GM21825 (cell line): Measurements from ENCODE around the gene CNPY2.
"Not testable (repeated sequence)": the region's sequence is repeated elsewhere in the genome, so short reads cannot be mapped to it uniquely, and the experiment has no call there.

ENCODE experiments used
- ATAC-seq: cut with Tn5 transposase; IDR thresholded peaks from one replicate; pipeline ENCODE4 v1.9.1; 2021; ENCODE audit warnings: mild to moderate bottlenecking, moderate library complexity; ENCODE audit not compliant: unreplicated experiment

Gene CNPY2

GRCh38 chr12:56298828-56299227 is 17.0 kb downstream of the CNPY2 start:
- no peak for ATAC-seq

DNA sequence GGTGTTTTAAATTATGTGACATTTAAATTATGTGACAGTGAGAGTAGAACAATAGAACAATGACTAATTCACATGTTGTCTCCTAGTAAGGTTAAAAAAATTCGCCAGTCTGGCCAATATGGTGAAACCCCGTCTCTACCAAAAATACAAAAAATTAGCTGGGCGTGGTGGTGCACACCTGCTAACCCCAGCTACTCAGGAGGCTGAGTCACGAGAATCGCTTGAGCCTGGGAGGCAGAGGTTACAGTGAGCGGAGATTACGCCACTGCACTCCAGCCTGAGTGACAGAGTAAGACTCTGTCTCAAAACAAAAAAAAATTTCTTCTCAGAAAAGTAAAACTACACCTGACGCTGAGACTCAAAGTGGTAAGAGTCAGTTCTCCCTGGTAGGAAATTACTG is 18.4 kb downstream of the CNPY2 start:
- no peak for ATAC-seq

GRCh38 chr12:56296295-56296694 is 19.5 kb downstream of the CNPY2 start:
- no peak for ATAC-seq

DNA sequence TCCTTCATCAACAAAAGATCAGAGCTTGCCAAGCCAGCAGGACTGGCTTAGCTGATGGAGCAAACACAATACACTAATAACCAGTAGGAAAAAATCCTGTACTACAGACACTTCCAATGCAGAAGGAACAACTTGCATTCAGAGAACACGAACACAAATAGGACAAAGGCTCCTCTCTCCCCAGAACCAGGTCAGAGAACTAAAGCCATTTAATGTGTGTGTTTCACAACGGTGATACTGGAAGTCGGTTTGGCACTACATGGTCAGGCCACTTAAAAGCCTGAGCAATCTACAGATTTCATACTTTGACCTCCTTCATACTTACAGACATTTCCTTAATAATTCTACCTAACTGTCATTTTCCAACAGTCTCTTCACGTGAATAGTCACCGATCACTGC is 22.0 kb downstream of the CNPY2 start:
- no peak for ATAC-seq

DNA sequence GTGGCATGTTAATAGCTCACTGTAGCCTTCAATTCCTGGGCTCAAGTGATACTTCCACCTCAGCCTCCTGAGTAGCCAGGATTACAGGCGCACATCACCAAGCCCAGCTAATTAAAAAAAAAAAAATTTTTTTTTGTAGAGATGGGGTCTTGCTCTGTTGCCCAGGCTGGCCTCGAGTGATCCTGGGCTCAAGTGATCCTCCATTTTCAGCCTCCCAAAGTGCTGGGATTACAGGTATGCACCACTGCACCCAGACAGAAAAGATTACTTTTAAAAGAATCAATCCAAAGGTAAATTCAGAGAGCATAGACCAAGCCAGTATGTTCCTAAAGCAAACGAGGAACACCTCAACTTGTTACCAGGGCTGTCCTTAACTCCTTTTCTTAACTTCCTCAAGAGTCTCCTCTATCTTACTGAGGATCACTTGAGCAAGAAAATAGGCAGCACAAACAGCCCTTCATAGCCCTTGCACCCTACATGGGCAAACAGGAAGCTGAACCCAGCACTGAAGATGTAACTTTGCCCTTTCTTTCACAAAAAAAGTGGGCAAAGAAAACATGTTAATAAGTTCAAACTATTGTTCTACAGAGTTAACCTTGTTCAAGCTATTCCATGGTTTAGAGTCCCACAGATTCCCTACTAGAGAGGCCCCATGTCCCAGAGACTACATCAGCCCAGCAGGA is 26.9 kb downstream of the CNPY2 start:
- ATAC-seq, result no peak

- no peak for ATAC-seq
Observed at GRCh38 chr12:56286044-56286830, 29.6 kb downstream of the CNPY2 start.

- ATAC-seq, result not testable (repeated sequence)
Observed at GRCh38 chr12:56284263-56284662, 31.5 kb downstream of the CNPY2 start.

GRCh38 chr12:56282579-56282978 is 33.2 kb downstream of the CNPY2 start:
- no peak for ATAC-seq

DNA sequence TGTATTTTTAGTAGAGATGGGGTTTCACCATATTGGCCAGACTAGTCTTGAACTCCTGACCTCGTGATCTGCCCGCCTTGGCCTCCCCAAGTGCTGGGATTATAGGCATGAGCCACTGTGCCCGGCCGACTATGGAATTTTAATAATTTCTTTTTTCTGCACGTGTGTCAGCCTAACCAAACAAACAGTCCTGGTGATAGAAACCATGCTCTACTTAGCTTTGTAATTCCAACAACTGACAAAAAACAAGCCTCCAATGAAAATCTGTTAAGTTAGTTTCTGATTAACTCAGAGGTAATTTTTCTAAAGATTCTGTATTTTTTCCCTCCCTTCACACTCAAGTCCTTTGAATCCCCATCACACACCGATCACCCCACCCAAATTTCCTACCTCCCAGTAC is 33.8 kb downstream of the CNPY2 start:
- ATAC-seq, result no peak

DNA sequence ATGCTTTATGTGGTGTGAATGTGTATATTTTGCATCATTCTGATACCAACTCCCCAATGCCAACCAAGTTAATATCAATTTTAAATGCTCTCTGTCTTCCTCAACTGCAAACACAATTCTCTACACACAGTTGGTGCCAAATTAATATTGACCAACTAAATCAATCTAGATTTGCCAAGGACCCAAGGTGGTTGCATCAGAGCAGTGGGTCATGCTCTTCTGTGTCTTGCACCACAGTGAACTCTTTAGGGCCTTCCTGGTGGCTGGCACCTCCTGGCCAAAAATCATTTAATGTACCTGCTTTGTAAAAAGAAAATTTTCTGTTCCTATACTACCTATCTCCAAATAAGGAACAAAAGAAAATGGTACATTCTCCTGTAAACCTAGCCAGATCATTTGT is 34.9 kb downstream of the CNPY2 start:
- ATAC-seq, result no peak

GRCh38 chr12:56278905-56279304 is 36.9 kb downstream of the CNPY2 start:
- ATAC-seq, result no peak

GRCh38 chr12:56274299-56274698 is 41.5 kb downstream of the CNPY2 start:
- ATAC-seq, result no peak

DNA sequence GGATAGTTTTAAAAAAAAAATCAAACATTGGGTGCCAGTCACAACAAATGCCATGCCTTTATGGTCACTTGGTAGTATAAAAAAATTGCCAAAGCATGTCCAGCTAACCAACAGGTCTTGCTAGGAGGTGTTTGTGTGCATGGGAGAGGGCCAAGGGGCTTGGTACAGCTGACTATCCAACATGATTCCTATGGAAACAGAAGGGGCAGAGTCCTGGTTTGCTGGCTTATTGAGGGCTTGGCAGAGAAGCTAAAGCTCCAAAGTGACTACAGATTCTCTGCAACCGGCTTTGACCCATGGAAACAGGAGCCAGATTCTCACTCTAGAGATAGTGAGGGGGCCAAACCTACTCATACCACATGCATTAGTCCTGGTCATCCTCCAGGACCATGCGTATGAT is 43.3 kb downstream of the CNPY2 start:
- not testable (repeated sequence) for ATAC-seq

DNA sequence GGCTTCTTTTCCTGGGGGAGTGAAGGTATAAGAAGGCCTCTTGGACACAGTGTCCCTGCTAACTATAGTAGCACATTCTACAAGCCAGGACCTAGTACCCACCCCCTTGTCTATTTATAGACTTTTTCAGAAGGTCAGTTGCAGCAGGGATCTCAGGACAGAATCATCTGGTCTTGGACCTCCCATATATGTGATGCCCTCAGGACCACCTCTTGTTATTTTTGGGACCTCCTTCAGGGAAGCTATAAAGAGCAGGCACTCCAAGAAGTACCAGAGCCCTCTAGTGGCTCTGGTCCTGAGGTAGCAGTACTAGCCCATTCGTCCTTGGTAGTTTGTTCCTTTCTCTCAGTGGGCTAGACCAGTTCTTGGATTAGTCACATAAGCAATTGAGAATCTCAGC is 44.8 kb downstream of the CNPY2 start:
- ATAC-seq, result no peak

DNA sequence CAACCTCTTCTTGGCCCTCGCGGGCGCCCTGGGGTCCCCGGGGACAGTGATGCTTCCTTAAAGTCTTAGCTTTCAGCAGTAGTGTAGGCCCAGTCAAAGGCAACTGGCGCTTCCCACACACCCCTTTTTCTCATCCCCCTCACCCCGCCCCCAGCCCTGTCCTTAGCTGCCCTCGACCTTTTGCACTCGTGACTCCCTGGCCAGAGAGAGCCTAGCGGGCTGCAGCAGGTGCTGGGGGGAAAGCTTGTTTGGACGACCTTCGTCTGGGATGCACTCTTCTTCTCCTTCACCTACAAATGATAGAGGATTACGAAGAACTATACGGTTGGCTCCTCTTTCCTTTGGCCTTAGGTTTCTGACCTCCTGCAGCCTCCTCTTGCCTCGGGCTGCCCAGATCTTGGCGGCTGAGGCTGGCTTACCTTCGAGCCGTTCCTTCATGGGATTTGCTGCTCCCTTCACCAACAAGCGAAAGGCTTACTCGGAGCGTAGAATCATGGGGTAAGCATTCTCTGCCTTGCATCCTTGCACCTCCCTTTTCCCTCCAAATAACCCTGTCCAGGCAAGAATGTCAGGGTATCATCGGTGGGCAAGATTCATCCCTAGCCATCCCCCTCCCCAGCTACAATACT is 48.2 kb downstream of the CNPY2 start:
- peak; percentile 15 for ATAC-seq

- ATAC-seq, result peak; percentile 86
Observed at GRCh38 chr12:56266693-56267442, 48.9 kb downstream of the CNPY2 start, which contains the start of gene COQ10A. Gene COQ10A, plus strand, starts transcription at chr12:56266942. Its CDS starts 177 bp downstream, at chr12:56267119.

DNA sequence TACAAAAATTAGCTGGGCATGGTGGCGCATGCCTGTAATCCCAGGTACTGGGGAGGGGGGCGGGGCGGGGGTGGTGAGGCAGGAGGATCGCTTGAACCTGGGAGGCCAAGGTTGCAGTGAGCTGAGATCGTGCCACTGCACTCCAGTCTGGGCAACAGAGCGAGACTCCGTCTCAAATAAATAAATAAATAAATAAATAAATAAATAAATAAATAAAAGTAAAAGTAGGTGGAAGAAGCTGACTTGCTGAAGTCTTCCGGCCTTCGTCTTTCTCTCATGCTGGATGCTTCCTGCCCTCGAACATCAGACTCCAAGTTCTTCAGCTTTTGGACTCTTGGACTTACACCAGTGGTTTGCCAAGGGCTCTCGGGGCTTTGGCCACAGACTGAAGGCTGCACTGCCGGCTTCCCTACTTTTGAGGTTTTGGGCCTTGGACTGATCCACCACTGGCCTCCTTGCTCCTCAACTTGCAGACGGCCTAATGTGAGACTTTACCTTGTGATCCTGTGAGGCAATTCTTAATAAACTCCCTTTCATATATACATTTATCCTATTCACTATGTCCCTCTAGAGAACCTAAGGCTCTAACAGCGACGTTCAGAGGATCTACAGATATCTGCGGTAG is 49.6 kb downstream of the CNPY2 start:
- ATAC-seq, result not testable (repeated sequence)

- not testable (repeated sequence) for ATAC-seq
Observed at GRCh38 chr12:56262955-56263354, 52.8 kb downstream of the CNPY2 start.

DNA sequence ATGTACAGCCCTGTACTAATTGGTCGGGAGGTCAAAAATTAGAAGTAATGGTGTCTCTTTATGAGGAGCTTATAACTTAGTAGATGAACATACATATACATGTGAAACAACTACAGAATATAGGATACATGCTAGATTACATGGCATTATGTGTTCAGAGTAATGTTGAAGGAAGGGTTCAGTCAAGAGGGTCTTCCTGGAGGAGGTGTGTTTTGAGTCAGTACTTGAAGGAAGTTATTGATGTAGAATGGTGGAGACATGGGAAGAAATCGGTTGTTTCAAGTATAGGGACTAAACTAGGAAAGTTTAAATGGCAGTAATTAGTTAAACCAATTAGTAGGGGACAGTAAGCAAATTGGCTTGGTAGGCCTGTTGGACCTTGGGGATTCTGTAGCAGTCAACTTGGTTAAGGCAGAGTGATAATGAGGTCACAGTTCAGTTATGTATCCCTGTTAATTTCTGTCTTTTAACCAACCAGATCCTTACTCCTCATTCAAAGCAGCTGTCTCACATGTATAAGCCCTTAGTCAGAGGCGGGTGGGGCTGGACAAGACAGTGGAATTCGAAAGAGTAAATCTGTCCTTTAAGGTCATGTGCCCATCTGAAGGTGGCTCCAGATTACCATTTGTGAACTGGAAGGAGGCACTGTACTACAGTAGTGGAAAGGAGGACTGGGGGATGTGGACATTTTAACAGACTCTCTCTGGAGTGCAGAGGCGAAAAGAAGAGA is 54.1 kb downstream of the CNPY2 start:
- no peak for ATAC-seq

- ATAC-seq, result no peak
Observed at GRCh38 chr12:56260921-56261320, 54.9 kb downstream of the CNPY2 start.
